Activated CD4-positive, CD25-positive, alpha-beta regulatory T cell (primary cell): ENCODE data around the gene PCDHB4.
"Not testable (repeated sequence)": the region's sequence is repeated elsewhere in the genome, so short reads cannot be mapped to it uniquely, and the experiment has no call there.

Experiments
- DNase-seq, 4 experiments: peaks; one replicate each; lab custom pipeline; 2025; lab: John Stamatoyannopoulos, UW

The PCDHB4 gene

DNA sequence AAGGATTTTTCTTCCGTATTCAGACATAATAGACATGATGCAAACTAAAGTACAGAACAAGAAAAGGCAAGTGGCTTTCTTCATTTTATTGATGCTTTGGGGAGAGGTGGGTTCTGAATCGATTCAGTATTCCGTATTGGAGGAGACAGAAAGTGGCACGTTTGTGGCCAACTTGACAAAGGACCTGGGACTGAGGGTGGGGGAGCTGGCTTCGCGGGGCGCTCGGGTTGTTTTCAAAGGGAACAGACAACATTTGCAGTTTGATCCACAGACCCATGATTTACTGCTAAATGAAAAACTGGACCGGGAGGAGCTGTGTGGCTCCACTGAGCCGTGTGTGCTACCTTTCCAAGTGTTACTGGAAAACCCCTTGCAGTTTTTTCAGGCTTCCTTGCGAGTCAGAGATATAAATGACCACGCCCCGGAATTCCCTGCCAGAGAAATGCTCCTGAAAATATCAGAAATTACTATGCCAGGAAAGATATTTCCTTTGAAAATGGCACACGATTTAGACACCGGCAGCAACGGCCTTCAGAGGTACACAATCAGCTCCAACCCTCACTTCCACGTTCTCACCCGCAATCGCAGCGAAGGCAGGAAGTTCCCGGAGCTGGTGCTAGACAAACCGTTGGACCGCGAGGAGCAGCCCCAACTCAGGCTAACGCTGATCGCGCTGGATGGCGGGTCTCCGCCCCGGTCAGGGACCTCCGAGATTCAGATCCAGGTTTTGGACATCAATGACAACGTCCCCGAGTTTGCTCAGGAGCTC lies 28.8 kb downstream of the PCDHB4 start:
- DNase-seq = no peak

DNA sequence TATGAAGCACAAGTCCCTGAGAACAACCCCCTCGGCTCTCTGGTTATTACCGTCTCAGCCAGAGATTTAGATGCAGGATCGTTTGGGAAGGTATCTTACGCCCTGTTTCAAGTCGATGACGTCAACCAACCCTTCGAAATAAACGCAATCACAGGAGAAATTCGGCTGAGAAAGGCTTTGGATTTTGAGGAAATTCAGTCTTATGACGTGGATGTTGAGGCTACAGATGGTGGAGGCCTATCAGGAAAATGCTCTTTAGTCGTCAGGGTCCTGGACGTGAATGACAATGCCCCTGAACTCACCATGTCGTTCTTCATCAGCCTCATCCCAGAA lies 29.3 kb downstream of the PCDHB4 start:
- no peak for DNase-seq

DNA sequence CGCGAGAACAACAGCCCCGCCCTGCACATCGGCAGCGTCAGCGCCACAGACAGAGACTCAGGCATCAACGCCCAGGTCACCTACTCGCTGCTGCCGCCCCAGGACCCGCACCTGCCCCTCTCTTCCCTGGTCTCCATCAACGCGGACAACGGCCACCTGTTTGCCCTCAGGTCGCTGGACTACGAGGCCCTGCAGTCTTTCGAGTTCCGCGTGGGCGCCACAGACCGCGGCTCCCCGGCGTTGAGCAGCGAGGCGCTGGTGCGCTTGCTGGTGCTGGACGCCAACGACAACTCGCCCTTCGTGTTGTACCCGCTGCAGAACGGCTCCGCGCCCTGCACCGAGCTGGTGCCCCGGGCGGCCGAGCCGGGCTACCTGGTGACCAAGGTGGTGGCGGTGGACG lies 30.0 kb downstream of the PCDHB4 start:
- not testable (repeated sequence) for DNase-seq

DNA sequence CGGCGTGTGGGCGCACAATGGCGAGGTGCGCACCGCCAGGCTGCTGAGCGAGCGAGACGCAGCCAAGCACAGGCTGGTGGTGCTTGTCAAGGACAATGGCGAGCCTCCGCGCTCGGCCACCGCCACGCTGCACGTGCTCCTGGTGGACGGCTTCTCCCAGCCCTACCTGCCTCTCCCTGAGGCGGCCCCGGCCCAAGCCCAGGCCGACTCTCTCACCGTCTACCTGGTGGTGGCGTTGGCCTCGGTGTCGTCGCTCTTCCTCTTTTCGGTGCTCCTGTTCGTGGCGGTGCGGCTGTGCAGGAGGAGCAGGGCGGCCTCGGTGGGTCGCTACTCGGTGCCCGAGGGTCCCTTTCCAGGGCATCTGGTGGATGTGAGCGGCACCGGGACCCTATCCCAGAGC lies 30.5 kb downstream of the PCDHB4 start:
- not testable (repeated sequence) for DNase-seq

DNA sequence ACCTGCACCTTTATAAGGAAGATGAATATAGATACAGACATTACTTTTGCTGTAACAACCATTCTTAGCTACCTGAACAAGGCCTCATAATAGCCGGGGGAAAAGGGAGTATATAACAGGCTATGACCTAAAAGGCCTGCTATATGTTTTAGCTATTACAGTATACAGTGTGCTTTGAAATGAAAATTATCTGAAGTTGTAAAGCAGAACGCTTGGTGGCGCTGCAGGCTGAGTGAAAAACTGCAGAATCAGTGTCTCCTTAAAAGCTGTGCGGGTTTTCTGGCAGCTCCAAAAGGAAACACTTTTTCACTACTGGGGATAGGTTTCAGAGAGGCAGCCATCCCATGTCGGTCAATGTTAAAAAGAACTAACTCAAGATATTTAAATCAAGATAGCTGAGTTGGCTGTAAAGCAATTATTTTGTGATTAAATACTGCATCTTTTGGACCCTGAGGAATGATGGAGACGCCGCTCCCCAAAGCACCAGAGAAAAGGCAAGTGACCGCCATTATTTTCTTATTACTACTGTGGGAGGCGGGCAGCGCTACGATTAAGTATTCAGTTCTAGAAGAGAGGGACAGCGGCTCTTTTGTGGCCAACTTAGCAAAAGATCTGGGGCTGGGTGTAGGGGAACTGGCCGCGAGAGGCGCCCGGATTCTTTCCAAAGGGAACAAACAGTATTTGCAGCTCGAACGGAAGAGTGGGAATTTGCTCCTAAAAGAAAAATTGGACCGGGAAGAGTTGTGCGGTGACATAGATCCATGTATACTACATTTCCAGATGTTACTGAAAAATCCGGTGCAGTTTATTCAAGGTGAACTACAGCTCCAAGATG lies 34.1 kb downstream of the PCDHB4 start:
- no peak for DNase-seq

DNA sequence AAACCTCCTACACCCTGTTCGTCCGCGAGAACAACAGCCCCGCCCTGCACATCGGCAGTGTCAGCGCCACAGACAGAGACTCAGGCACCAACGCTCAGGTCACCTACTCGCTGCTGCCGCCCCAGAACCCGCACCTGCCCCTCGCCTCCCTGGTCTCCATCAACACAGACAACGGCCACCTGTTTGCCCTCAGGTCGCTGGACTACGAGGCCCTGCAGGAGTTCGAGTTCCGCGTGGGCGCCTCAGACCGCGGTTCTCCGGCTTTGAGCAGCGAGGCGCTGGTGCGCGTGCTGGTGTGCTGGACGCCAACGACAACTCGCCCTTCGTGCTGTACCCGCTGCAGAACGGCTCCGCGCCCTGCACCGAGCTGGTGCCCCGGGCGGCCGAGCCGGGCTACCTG lies 35.7 kb downstream of the PCDHB4 start:
- not testable (repeated sequence) for DNase-seq

DNA sequence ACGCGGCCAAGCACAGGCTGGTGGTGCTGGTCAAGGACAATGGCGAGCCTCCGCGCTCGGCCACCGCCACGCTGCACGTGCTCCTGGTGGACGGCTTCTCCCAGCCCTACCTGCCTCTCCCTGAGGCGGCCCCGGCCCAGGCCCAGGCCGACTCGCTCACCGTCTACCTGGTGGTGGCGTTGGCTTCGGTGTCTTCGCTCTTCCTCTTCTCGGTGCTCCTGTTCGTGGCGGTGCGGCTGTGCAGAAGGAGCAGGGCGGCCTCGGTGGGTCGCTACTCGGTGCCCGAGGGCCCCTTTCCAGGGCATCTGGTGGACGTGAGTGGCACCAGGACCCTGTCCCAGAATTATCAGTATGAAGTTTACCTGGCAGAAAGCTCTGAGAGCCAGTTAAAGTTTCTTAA lies 36.3 kb downstream of the PCDHB4 start:
- DNase-seq = not testable (repeated sequence)

DNA sequence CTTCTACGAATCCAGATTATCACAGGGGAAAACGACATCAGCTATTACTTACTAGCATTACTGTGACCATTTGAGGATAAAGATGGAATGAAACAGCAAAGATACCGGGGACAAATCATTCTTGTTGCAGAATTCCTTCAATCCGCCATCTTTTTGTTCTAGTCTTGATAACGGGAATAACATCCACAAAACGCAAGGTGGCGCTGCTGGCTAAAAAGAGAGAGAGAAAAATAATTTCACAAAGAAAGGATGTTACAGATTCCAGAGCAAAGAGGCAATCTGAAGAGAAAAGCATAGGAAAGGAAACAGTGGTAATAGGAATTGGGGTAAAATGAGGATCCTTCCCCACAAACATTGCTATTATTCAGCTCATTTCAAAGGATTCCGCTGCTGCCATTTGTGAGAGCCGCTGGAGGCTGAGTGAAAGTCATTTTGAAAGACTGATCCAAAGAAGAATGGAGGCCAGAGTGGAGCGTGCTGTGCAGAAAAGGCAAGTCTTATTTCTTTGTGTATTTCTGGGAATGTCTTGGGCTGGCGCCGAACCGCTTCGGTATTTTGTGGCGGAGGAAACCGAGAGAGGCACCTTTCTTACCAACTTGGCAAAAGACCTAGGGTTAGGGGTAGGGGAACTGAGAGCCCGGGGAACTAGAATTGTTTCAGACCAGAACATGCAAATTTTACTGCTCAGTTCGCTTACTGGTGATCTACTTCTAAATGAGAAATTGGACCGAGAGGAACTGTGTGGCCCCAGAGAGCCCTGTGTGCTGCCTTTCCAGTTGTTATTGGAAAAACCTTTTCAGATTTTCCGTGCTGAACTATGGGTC lies 51.0 kb downstream of the PCDHB4 start, which contains the start of gene PCDHB7:
TSS of gene PCDHB7 (plus strand) at position 264 of the 824 bp plus-strand sequence. CDS start at position 456, 192 bp downstream.
- DNase-seq = no peak

DNA sequence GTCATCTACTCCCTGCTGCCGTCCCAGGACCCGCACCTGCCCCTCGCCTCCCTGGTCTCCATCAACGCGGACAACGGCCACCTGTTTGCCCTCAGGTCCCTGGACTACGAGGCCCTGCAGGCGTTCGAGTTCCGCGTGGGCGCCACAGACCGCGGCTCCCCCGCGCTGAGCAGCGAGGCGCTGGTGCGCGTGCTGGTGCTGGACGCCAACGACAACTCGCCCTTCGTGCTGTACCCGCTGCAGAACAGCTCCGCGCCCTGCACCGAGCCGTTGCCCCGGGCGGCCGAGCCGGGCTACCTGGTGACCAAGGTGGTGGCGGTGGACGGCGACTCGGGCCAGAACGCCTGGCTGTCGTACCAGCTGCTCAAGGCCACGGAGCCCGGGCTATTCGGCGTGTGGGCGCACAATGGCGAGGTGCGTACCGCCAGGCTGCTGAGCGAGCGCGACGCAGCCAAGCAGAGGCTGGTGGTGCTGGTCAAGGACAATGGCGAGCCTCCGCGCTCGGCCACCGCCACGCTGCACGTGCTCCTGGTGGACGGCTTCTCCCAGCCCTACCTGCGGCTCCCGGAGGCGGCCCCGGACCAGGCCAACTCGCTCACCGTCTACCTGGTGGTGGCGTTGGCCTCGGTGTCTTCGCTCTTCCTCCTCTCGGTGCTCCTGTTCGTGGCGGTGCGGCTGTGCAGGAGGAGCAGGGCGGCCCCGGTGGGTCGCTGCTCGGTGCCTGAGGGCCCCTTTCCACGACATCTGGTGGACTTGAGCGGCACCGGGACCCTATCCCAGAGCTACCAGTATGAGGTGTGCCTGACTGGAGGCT lies 52.9 kb downstream of the PCDHB4 start:
- not testable (repeated sequence) for DNase-seq
